HepG2 (cell line): ENCODE results near the gene PROP1.

Experiments
- PHF21A ChIP-seq: sonication (generic); formaldehyde crosslinking; IDR thresholded peaks from 2 replicates; pipeline ENCODE4 v1.5.0; 2020; ENCODE audit warnings: mild to moderate bottlenecking, missing genetic modification reagents
- POLR2AphosphoS2 ChIP-seq: IDR thresholded peaks from 2 replicates; pipeline ENCODE4 v1.6.1; 2011; ENCODE audit warnings: low read depth, low read length, improper control_type of control experiment
- SNAPC5 ChIP-seq: sonication (generic); formaldehyde crosslinking; IDR thresholded peaks from 2 replicates; pipeline ENCODE4 v1.8.1; 2023; ENCODE audit warnings: mild to moderate bottlenecking, missing genetic modification reagents, borderline replicate concordance
- ZHX2 ChIP-seq, 2 experiments: sonication (generic) in 1 of 2; formaldehyde crosslinking in 1 of 2; IDR thresholded peaks; 2 replicates each; pipeline versions ENCODE4 v1.6.1 to v1.9.0; 2014 to 2022; ENCODE audit warnings: antibody characterized with exemption in 1 of 2, borderline replicate concordance in 1 of 2, inconsistent platforms in 1 of 2, low read depth in 1 of 2, missing genetic modification reagents in 1 of 2
- ZNF766 ChIP-seq: sonication (generic); formaldehyde crosslinking; IDR thresholded peaks from 2 replicates; pipeline ENCODE4 v1.5.0; 2020; ENCODE audit warnings: missing genetic modification reagents, borderline replicate concordance
- ZSCAN20 ChIP-seq: sonication (generic); formaldehyde crosslinking; IDR thresholded peaks from 2 replicates; pipeline ENCODE4 v1.4.0; 2020; ENCODE audit warnings: missing genetic modification reagents, mild to moderate bottlenecking, borderline replicate concordance

- TF ChIP-seq ZHX2 (IDR thresholded peaks at IDR 0.05; ENCODE audit: low read depth), result no peak
- no peak for TF ChIP-seq ZHX2 (CRISPR knock-in tag; IDR thresholded peaks at IDR 0.05; ENCODE audit: borderline replicate concordance)
- no peak for TF ChIP-seq POLR2AphosphoS2
- TF ChIP-seq ZSCAN20 (CRISPR knock-in tag), result no peak
- no peak for TF ChIP-seq ZNF766 (CRISPR knock-in tag)
- no peak for TF ChIP-seq PHF21A (CRISPR knock-in tag)
- TF ChIP-seq SNAPC5 (CRISPR knock-in tag), result no peak
These were observed 3.6 kb downstream of the PROP1 start for GRCh38 chr5:177992466-177992865.
